DND-41 (cell line): ENCODE results near the gene EP400.

Experiments
- CTCF ChIP-seq: IDR thresholded peaks from 2 replicates; pipeline ENCODE4 v1.5.1; 2012; ENCODE audit warnings: borderline replicate concordance, low read length, moderate library complexity, mild to moderate bottlenecking; ENCODE audit not compliant: poor library complexity, severe bottlenecking; ENCODE audit errors: extremely low read depth
- EZH2 ChIP-seq: IDR thresholded peaks from 3 replicates; pipeline ENCODE4 v1.6.1; 2012; ENCODE audit warnings: borderline replicate concordance, low read depth, mild to moderate bottlenecking, moderate library complexity, low read length, inconsistent platforms; ENCODE audit not compliant: severe bottlenecking

- no peak for TF ChIP-seq CTCF
- no peak for TF ChIP-seq EZH2
Observed at GRCh38 chr12:131907379-131908091, 42.2 kb upstream of the EP400 start.
